K562 (cell line): ENCODE measurements around the gene UNC50. TPM values are rescaled to one million over a fixed set of nuclear protein-coding genes. Genes with fewer than 3 reads are reported as not detected.

Experiments used
- ATAC-seq: fragments of 200-7000 bp; cut with Tn5 transposase; 3 replicates; pipeline ENCODE4 v1.9.1; 2020; ENCODE audit warnings: moderate library complexity
- BruUV-seq: library from RNA; stranded (reverse); fragments of 400-500 nt; replicated peaks from 2 replicates; lab custom pipeline; 2021; lab: Mats Ljungman, UMichigan
- CTCF ChIA-PET: fragments of 300-600 bp; formaldehyde crosslinking; extraction: SDS; loops from one replicate; lab custom pipeline; 2021; ENCODE audit warnings: low intra/inter-chr PET ratio; lab: Yijun Ruan, JAX
- POLR2A ChIA-PET: fragments of 300-600, 350-650 bp; sonication (Branson Sonifier 250); formaldehyde crosslinking; extraction: SDS; loops from one replicate; lab custom pipeline; 2021; ENCODE audit warnings: antibody characterized with exemption, inconsistent platforms; lab: Yijun Ruan, JAX
- DNase-seq, 4 experiments: peaks; one replicate each; pipeline versions ENCODE4 v3.0.0 to v3.0.0-alpha.2; 2011 to 2018; ENCODE audit warnings: low spot score in 3 of 4, mixed read lengths in 3 of 4; ENCODE audit errors: extremely low read depth in 1 of 4
- FAIRE-seq: peaks from 2 replicates; lab custom pipeline; 2011; peaks lifted over from hg19 to GRCh38; lab: Jason Lieb, UNC
- H2AFZ ChIP-seq: 2 replicates; pipeline ENCODE4 v1.6.0; 2011; ENCODE audit warnings: low read depth, low read length, control low read depth, inconsistent platforms
- H3K27ac ChIP-seq: fragments of 200-600 bp; 3 replicates; pipeline ENCODE4 v1.8.0; 2011; ENCODE audit warnings: low read depth, mild to moderate bottlenecking, control low read depth, inconsistent platforms, low read length, moderate library complexity, mixed read lengths; ENCODE audit errors: extremely low read depth
- H3K27me3 ChIP-seq, 2 experiments: fragments of 300-600 bp in 1 of 2; 2 replicates in 1 of 2; 3 replicates in 1 of 2; pipeline versions ENCODE4 v1.6.0 to v1.8.0; 2011; ENCODE audit warnings: inconsistent platforms in 2 of 2, low read length in 2 of 2, mild to moderate bottlenecking in 1 of 2, mixed read lengths in 1 of 2, moderate library complexity in 1 of 2; ENCODE audit not compliant: control insufficient read depth in 2 of 2, insufficient read depth in 2 of 2
- H3K36me3 ChIP-seq: fragments of 300-600 bp; 3 replicates; pipeline ENCODE4 v1.8.0; 2011; ENCODE audit warnings: mild to moderate bottlenecking, low read length, inconsistent platforms; ENCODE audit not compliant: control insufficient read depth, insufficient read depth
- H3K4me1 ChIP-seq, 2 experiments: fragments of 200-600 bp in 1 of 2; replicated peaks in 1 of 2; 2 replicates in 1 of 2; 3 replicates in 1 of 2; pipeline versions ENCODE4 v1.5.1 to v1.8.0; 2011; ENCODE audit warnings: inconsistent platforms in 2 of 2, low read length in 2 of 2, mild to moderate bottlenecking in 1 of 2, mixed read lengths in 1 of 2, moderate library complexity in 1 of 2; ENCODE audit not compliant: control insufficient read depth in 2 of 2, insufficient read depth in 2 of 2
- H3K4me2 ChIP-seq: 2 replicates; pipeline ENCODE4 v1.6.1; 2011; ENCODE audit warnings: low read length, control low read depth, inconsistent platforms, mixed read lengths; ENCODE audit not compliant: insufficient read depth
- H3K4me3 ChIP-seq: fragments of 200-600 bp; sonication (generic), shearing (Covaris generic); 2 replicates; pipeline ENCODE4 v1.5.1; 2016; ENCODE audit warnings: control low read depth, inconsistent platforms
- H3K79me2 ChIP-seq: fragments of 200-600 bp; 3 replicates; pipeline ENCODE4 v1.8.0; 2011; ENCODE audit warnings: low read length, inconsistent platforms; ENCODE audit not compliant: control insufficient read depth, insufficient read depth
- H3K9ac ChIP-seq, 2 experiments: 2 replicates each; pipeline versions ENCODE4 v1.6.0 to v1.6.1; 2011; ENCODE audit warnings: low read depth in 2 of 2, low read length in 2 of 2, control low read depth in 1 of 2, inconsistent platforms in 1 of 2, mild to moderate bottlenecking in 1 of 2, mixed read lengths in 1 of 2; ENCODE audit not compliant: insufficient read depth in 1 of 2
- H3K9me1 ChIP-seq: one replicate; pipeline ENCODE4 v1.6.0; 2011; ENCODE audit warnings: inconsistent platforms, mild to moderate bottlenecking, low read length, moderate library complexity; ENCODE audit not compliant: control insufficient read depth, insufficient read depth
- H3K9me3 ChIP-seq: replicated peaks from 2 replicates; pipeline ENCODE4 v1.5.1; 2011; ENCODE audit warnings: low read depth, low read length, inconsistent platforms; ENCODE audit not compliant: control insufficient read depth, insufficient read depth
- H4K20me1 ChIP-seq: replicated peaks from 2 replicates; pipeline ENCODE4 v1.6.1; 2011; ENCODE audit warnings: low read length, inconsistent platforms, mixed read lengths; ENCODE audit not compliant: control insufficient read depth, insufficient read depth
- ELK3 ChIP-seq: fragments of 450-650 bp; formaldehyde crosslinking; IDR thresholded peaks from 2 replicates; pipeline ENCODE4 v1.4.0; 2020; ENCODE audit warnings: mild to moderate bottlenecking
- PCBP2 ChIP-seq: fragments of 200-400 bp; formaldehyde crosslinking; IDR thresholded peaks from 2 replicates; pipeline ENCODE4 v1.6.1; 2018; ENCODE audit warnings: low read length, low read depth, mild to moderate bottlenecking, moderate library complexity; ENCODE audit not compliant: poor library complexity, severe bottlenecking
- PHB2 ChIP-seq: fragments of 450-650 bp; IDR thresholded peaks from 2 replicates; pipeline ENCODE4 v1.6.1; 2017; ENCODE audit warnings: low read depth
- SIX5 ChIP-seq, 2 experiments: IDR thresholded peaks; 2 replicates each; pipeline ENCODE4 v1.6.1; 2011; ENCODE audit warnings: low read length in 2 of 2, borderline replicate concordance in 1 of 2, low read depth in 1 of 2, mild to moderate bottlenecking in 1 of 2, moderate library complexity in 1 of 2; ENCODE audit not compliant: insufficient read depth in 1 of 2
- WGBS: fragments of 100-300 bp; shearing (Covaris generic); methylation state at CpG from one replicate; pipeline ENCODE4 v1.1.6; 2016; ENCODE audit warnings: low coverage, mixed read lengths; ENCODE audit not compliant: insufficient coverage; ENCODE audit errors: missing lambda C conversion rate; 5-methylcytosine and 5-hydroxymethylcytosine counted together
- in situ Hi-C: fragments of 300-500 bp; cut with MboI; formaldehyde crosslinking; loops from 4 replicates; pipeline ENCODE4 v1.15.0; 2018; ENCODE audit warnings: inconsistent platforms, mixed read lengths
- intact Hi-C: fragments of 100-400 bp; cut with micrococcal nuclease; formaldehyde crosslinking; loops from 2 replicates; pipeline ENCODE4 v1.14.2; 2022
- polyA plus RNA-seq, 8 experiments: library from polyadenylated mRNA; depleted of rRNA in 4 of 8; stranded (reverse) in 5 of 8; unstranded in 3 of 8; fragments of >200 nt; fragmentation: Nextera tagmentation in 2 of 8; fragmentation: Illumina TruSeq in 1 of 8; extraction: Ambion mirVana in 2 of 8; extraction: Trizol in 1 of 8; gene quantifications; 2 replicates each; pipeline versions ENCODE4 v1.2.1 to v1.2.3, GENCODE V29; 2011 to 2014; ENCODE audit warnings: inconsistent platforms in 1 of 8, missing spikeins in 1 of 8
- total RNA-seq, 7 experiments: library from RNA; depleted of rRNA in 6 of 7; stranded (reverse); fragments of >200 nt in 6 of 7; fragmentation: Illumina TruSeq in 2 of 7; extraction: Trizol in 2 of 7; gene quantifications; 2 replicates each; pipeline versions ENCODE4 v1.2.1 to v1.2.3, GENCODE V29; 2011 to 2021; ENCODE audit warnings: low replicate concordance in 1 of 7

UNC50 gene
- total and polyA plus RNA-seq, 9 of the 15 experiments (the other 6 are each of a cell fraction or from before 2014, with no cell fraction given): 30.0 to 52.9 (median 35.9) TPM

- no peak for TF ChIP-seq SIX5 (IDR thresholded peaks at IDR 0.05; ENCODE audit: borderline replicate concordance in 1 of 2, insufficient read depth in 1 of 2, low read depth in 1 of 2, low read length in 2 of 2)
- TF ChIP-seq, all 486 proteins: peak for 0
Observed at GRCh38 chr2:98614024-98614739, 5.8 kb downstream of the UNC50 start (continued).

- H3K4me2 ChIP-seq: no peak overlapping the region
- intact Hi-C loops (no loop called here), in situ Hi-C loops (no loop called here)
- BruUV-seq: no TSS peak
- H3K4me1 ChIP-seq: peaks cover 0 to 7% of the 10 kb centered on the region in 2 experiments; a peak in 2 of 5 replicates
- FAIRE-seq: no peak
- H3K27ac ChIP-seq: no peak overlapping the region
- 84% methylated on average over 5 of the region's 5 CpGs for WGBS
- H3K9me1 ChIP-seq: no peaks in the 10 kb centered on the region
- ChIA-PET POLR2A (interaction anchor here (0.6 to 1.6 kb wide), 2 partner anchors 12 to 1923 kb away, joined by 4 to 5 read pairs; no protein-coding TSS in a partner anchor), CTCF (no interaction called here)
- peaks cover 75% of the 10 kb centered on the region for H3K36me3 ChIP-seq
- H4K20me1 ChIP-seq: no peaks in the 10 kb centered on the region; the same call in 1 of the 2 replicates
- H2AFZ ChIP-seq: no peak overlapping the region
- peak; percentile 37; the same call in 1 of the 3 replicates for ATAC-seq
- TF ChIP-seq PCBP2 (no peak), PHB2 (no peak), ELK3 (CRISPR knock-in tag) (no peak)
- no peak overlapping the region for H3K4me3 ChIP-seq
- H3K79me2 ChIP-seq: peaks cover 3% of the 10 kb centered on the region
- no peaks in the 10 kb centered on the region for H3K27me3 ChIP-seq
- H3K9me3 ChIP-seq: no peaks in the 10 kb centered on the region
- H3K9ac ChIP-seq: no peak overlapping the region
- no peak for DNase-seq
Observed at GRCh38 chr2:98615481-98615880, 7.1 kb downstream of the UNC50 start.
